GM13977 (cell line): ENCODE results near the gene KAZN.

Experiments used
- DNase-seq: peaks from one replicate; pipeline ENCODE4 v3.0.0; 2012; ENCODE audit warnings: low spot score
- CTCF ChIP-seq: IDR thresholded peaks from 2 replicates; pipeline ENCODE4 v1.5.1; 2012; ENCODE audit warnings: mild to moderate bottlenecking, control low read depth; ENCODE audit not compliant: insufficient read depth; ENCODE audit errors: extremely low read depth, missing control alignments
- in situ Hi-C: fragments of 300-500 bp; cut with MboI; formaldehyde crosslinking; loops from one replicate; pipeline ENCODE4 v1.12.0; 2022; ENCODE audit warnings: low sequenced_read_pairs, low pct_unique_long_range_greater_than_20kb, mixed read lengths, inconsistent platforms; ENCODE audit not compliant: unreplicated experiment

Gene KAZN

GRCh38 chr1:15000671-15001070 lies 402.2 kb downstream of the KAZN start:
- in situ Hi-C loops: no loop called here
- DNase-seq: no peak
- TF ChIP-seq CTCF: no peak

GRCh38 chr1:15001317-15001915 lies 402.9 kb downstream of the KAZN start:
- in situ Hi-C loops: no loop called here
- no peak for DNase-seq
- no peak for TF ChIP-seq CTCF

GRCh38 chr1:15002325-15002724 lies 403.8 kb downstream of the KAZN start:
- in situ Hi-C loops: no loop called here
- no peak for TF ChIP-seq CTCF
- DNase-seq: no peak

- in situ Hi-C loops: no loop called here
- TF ChIP-seq CTCF: no peak
- no peak for DNase-seq
These were observed 405.9 kb downstream of the KAZN start for GRCh38 chr1:15004396-15004795.

- in situ Hi-C loops: no loop called here
- no peak for TF ChIP-seq CTCF
- no peak for DNase-seq
These were observed 406.6 kb downstream of the KAZN start for GRCh38 chr1:15005116-15005515.

GRCh38 chr1:15007368-15007767 lies 408.9 kb downstream of the KAZN start:
- DNase-seq: no peak
- TF ChIP-seq CTCF: no peak
- in situ Hi-C loops: no loop called here

- in situ Hi-C loops: no loop called here
- no peak for DNase-seq
- TF ChIP-seq CTCF: no peak
These were observed 409.4 kb downstream of the KAZN start for GRCh38 chr1:15007842-15008241.
